Measurements from ENCODE around the gene HDAC4.
"Not testable (repeated sequence)": the region's sequence is repeated elsewhere in the genome, so short reads cannot be mapped to it uniquely, and the experiment has no call there.

The HDAC4 gene

DNA sequence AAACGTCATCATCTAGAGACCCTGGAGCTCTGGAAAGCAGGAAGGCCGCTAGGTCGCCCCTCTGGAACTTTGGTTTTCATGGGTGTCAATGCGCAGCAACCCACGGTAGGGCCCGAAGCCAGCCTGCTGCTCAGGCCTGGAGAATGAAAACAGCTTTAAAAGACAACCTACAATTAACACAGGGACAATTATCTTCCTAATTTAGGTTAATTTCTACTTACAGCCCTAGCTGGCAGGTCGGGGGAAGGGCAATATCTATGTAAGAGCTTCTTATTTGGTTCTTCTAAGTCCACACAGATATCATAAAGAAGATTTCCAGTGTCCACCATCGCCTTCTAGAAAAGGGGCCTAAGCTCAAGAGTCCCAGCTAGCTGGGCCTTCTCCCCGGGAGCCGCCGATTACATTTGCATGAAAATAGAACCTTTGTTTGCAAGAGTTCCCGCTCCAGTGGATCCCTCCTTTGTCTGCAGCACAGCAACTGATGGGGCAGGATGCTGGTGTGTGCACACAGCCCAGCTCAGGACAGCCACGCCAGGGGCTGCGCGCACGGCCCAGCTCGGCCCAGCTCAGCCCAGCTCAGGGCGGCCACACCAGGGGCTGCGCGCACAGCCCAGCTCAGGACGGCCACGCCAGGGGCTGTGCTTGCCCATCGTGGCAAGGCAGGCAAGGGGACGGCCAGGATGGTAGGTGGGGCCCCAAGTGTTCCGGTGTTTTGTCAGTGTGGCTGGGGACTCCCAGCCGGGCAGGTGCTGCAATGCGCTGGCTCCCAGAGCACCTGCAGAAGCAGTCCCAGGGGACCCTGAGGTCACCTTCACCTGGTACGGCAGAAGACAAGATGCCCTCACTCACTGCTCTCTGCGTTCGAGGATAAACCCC, 109.1 kb downstream of the HDAC4 start:
- no peak for DNase-seq

- no peak for DNase-seq
Measured at GRCh38 chr2:239290618-239291474, 110.0 kb downstream of the HDAC4 start.

DNA sequence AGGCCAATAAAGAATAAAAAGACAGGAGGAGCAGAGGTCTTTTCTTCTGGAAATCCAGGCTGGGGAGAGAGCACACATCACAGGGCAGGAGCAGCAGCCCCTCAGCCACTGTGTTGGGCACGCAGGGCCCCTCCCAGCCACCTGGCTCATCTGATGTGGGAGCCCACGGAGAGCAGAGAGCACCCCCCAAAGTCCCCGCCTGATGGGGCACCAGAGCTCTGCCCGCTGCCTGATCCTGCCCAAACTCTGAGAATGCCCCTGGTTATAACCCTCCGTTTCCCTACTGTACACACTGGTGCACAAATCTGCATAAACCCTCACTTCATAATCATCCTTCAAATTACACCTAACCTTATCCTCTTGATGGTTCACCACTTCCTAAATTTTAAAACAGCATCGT, 111.3 kb downstream of the HDAC4 start:
- peak; percentile 39 for DNase-seq

GRCh38 chr2:239288951-239289511, 111.8 kb downstream of the HDAC4 start:
- peak; percentile 52 for DNase-seq

DNA sequence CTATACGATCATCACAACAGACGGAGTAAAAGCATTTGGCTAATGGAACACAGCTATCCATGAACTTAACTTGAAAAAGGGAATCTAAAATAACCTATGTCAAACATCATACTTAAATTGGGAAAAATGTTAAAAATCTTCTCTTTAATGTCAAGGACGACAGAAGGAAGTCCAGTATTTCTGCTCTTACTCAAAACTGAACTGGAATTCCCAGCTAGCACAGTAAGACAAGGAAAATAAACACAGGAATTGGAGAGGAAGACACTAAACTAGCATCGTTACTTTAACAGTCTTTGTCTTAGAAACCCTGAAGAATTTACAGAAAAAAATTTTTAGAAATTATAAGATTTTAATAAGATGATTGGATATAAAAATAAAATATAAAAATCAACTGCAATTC, 112.6 kb downstream of the HDAC4 start:
- no peak for DNase-seq

DNA sequence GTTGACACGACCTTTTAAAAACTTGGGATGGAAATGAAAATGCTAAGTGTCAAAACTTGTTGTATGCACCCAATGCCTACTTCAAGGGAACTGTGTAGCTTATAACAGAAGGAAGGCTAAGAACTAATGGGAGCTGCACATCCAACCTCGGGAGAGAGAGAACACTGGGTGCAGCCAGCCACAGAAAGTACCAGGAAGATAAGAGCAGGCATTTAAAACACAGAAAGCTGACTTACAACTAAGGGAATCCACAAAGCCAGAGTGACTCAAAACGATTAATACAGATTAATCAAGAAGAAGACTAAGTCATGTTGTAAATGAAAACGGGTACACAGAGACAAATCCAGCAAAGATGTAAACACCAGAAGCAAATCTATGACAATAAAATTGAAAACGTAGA, 113.4 kb downstream of the HDAC4 start:
- no peak for DNase-seq

GRCh38 chr2:239286901-239287300, 113.9 kb downstream of the HDAC4 start:
- no peak for DNase-seq

DNA sequence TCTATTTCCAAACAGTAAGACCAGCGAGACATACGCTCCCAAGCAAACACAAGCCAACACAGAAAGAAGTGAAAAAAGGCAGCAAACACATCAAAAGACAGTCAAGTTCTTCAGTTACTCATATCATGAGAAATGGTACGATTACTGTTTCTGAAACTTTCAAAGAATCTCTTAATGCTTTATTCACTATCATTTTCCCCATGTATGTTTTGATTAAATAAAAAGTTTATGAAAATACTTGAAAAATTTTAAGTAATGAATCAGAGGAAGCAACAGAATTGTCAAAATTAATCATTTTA, 114.9 kb downstream of the HDAC4 start:
- DNase-seq, result no peak

GRCh38 chr2:239285071-239285931, 115.5 kb downstream of the HDAC4 start:
- DNase-seq, result peak; percentile 36

- DNase-seq, result no peak
Measured at GRCh38 chr2:239283961-239284795, 116.6 kb downstream of the HDAC4 start.

DNA sequence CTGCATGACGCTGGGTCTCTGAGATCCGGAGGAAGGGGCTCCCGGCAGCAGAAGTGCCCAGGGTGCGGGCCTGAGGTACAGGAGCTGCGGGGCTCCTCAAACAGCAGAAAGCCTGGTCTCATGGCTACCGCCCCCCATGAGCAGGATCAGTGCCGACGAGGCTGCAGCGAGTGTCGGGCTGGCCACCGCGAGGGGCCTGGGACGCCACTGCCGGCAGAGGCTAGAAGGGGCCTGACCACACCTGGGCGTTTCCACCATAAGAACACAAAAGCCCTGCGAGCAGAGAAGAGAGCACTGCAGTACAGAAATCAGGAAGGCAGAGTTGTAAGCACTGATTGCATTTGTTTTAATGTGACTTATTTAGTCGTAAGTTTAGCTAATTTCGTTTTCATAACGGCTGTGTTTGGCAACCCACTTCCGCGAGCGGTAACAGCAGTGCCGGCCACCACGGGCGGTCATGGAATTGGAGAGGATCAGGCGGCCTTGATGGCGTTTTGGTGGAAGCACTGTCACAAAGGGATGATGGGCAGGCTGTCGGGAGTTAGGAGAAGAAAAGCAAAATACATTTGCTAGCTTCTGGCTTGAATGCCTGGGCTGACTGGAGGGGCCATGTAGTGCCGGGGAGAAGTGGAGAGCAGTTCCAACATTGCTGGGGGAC, 117.4 kb downstream of the HDAC4 start:
- DNase-seq, result no peak

- DNase-seq, result no peak
Measured at GRCh38 chr2:239282448-239283287, 118.2 kb downstream of the HDAC4 start.

DNA sequence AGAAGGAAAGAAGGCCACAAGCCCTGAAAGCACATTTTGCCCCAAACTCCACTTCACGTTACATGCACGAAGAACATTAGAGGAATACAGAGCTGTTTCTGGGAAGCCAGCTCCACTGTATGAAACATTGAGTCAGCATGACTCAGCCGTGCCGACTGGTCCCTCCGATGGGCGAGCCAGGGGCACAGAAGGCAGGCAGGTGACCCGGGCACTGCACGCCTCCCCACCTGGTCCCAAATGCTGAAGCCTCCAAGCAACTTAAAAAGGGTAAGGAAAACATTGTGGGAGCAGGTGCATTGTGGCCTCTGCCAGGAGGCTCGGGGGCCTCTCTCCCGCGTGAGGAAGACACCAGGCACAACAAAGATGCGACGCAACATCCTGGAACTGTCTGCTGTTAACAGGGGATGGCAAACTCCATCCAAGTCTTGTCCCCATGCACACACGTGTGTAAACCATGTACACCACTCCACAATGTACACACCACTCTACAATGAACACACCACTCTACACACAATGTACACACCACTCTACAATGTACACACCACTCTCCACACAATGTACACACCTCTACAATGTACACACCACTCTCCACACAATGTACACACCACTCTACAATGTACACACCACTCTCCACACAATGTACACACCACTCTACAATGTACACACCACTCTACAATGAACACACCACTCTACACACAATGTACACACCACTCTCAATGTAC, 120.4 kb downstream of the HDAC4 start:
- DNase-seq, result not testable (repeated sequence)

GRCh38 chr2:239279508-239280295, 121.1 kb downstream of the HDAC4 start:
- DNase-seq, result no peak

DNA sequence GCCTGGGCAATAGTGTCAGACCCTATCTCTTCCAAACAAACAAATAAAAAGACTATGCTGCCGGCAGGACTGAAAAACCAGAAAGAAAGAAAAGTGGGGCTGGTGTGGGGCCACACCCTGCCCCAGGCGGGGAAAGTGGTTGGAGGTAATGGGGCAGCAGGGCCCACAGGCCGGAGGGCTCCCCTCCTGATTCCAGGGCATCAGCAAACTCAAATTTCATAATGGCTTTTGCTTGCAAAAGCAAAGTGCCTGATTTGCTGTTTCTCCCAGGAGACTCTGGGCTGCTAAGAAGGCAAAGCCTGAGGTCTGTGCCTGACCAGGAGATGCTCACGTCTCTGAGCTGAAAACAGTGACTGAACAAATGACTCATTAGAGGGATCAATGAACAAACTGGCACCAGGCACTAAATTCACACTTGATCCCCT, 121.9 kb downstream of the HDAC4 start:
- no peak for DNase-seq

DNA sequence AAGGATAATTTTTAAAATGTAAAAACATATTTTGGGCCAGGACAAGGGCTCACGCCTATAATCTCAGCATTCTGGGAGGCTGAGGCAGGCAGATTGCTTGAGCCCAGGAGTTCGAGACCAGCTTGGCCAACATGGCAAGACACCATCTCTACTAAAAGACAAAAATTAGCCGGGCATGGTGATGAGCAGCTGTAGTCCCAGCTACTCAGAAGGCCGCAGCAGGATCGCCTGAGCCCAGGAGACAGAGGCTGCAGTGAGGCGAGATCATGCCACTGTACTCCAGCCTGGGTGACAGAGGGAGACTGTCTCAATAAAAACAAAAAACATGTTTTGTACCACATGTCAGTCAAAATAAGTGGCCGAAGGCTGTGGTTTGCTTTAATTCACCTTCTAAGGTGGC, 122.5 kb downstream of the HDAC4 start:
- DNase-seq, result no peak

DNA sequence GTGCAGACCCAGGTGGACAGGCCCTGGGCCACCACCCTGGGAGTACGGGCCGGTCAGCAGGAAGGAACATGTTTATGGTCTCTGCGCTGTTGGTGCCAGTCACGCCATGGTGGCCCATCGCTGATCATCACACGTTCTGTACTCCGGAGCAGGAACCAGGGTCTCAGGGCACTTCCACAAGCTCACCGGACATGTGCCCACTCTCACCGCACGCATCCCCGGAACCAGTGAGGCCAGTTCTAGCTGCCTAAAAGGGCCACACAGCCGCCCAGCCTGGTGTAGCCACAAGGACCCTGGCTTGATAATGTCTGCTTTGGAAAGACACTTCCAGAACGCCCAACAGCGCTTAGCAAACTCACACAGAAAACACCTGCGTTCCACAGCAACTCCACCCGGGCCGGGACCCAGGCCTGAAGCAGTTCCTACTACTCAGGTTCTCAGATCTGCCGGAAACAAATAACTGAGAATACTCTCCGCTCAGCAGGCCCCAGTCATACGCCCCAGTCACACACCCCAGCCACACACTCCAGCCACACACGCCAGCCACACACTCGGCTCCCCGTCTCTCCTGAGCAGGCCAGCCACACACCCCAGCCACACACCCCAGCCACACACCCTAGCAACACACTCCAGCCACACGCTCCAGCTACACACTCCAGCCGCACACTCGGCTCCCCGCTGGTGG, 123.3 kb downstream of the HDAC4 start:
- DNase-seq, result no peak

- DNase-seq, result no peak
Measured at GRCh38 chr2:239276851-239277250, 124.0 kb downstream of the HDAC4 start.
